ENCODE results near the gene TTC21A.

TTC21A gene

DNA sequence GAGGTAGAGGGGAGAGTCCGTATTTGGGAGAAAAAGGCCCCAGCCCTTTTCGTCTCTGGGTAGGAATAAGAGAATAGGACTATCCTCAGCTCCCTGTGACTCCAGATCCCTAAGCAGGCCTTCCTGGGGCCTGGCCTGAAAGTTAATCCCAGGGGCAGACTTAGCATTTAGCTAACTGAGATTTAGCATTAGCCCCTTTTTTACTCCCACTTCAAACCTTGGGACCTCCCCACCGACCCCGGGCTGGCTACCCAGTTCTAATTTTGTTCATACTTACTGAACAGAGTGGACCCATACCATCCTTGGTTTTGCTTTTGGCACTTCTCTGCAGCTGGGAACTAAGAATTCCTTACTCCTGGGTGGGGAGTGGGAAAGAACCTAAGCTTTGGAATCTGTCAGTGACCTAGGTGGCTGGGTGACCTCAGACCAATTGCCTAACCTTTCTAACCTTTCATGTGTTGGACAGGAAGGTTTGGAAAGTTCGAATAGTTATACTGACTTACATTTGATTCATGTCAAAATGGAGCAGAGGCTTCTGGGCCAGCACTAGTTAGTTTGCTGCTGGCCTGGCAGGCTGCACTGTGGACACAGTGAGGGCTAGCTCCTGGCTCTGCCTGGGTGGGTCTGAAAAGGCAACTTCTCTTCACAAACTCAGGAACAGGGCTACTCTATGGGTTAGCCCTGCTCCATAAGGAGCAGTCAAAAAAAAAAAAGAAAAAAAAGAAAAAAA lies 11.6 kb downstream of the TTC21A start:
- FAIRE-seq = no peak

- FAIRE-seq = no peak
Measured at GRCh38 chr3:39121621-39122020, 14.1 kb downstream of the TTC21A start.

DNA sequence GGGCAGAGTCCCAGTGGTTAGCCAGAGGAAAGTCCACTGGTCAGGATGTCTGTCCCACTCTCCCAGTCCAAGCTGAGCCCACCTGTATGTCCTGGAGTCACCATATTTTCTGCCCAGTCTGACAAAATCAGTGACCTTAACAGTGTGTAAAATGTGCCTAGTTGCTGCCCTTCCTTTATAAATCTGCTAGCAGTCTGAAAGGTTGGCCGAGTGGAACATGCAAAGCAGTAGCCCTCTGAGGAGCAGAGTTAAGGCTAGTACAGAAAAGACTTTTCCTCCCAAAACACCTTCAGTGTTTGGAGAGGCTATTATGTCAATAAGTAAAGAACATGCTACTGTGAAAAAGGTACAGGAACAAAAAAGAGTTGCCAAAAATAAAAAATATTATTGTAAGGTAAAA lies 15.3 kb downstream of the TTC21A start:
- FAIRE-seq = no peak

DNA sequence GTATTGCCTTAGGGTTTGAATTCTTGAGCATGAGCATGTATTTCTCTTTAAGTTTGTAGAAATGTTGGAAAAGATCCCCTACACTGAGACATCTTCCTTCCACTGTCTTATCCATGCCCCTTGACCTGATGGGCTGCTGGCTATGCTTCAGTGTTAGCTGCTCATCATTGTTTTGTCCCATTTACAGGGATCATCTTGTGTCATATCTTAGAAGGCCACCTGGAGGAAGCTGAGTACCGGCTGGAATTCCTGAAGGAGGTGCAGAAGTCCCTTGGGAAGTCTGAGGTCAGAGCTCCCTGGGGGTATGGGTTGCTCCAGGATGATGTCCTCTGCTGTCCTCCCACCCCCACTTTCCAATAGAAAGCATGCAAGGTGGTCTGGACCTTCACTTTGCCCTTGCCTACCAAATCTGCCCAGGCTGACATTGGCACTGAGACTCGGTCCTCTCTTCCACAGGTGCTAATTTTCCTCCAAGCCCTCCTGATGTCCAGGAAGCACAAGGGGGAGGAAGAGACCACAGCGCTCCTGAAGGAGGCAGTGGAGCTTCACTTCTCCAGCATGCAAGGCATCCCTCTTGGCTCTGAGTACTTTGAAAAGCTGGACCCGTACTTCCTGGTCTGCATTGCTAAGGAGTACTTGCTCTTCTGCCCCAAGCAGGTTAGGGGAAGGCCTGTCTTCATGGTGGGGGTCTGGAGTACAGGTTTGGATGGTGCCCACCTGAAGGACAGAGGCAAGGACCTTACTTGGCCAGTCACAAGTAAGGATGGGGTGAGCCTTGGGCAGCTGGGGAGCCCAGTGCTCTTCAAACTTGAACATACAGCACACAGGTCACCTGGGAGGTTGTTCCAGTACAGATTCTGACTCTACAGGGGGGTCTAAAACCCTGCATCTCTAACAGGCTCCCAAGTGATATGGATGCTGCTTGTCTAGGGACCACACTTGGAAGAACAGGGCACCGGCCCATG lies 17.7 kb downstream of the TTC21A start:
- no peak for FAIRE-seq

DNA sequence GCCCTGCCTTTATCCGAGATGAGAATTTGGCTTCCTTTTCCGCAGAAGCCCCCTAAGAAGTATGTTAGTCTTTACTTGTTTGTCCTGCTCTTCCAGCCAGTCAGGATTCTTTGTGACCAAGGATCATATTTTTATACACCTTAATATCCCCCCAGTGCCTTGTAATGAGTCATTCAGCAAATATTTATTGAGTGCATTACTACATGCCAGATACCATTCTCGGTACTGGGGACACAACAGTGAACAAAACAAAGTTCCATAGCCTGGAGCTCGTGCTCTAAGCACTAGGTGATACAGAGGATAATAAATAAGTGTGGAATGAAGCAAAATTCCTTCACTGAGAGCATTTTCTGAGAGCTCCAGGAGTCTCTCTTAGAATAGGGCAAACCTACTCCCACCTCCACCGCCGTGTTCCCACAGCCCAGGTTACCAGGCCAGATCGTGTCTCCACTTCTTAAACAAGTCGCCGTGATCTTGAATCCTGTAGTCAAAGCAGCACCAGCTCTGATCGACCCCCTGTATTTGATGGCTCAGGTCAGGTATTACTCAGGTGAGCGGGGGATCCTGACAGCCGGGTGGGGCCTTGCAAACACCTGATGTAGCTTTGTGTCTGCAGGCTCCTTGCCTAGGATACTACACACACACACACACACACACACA lies 18.5 kb downstream of the TTC21A start:
- no peak for FAIRE-seq

DNA sequence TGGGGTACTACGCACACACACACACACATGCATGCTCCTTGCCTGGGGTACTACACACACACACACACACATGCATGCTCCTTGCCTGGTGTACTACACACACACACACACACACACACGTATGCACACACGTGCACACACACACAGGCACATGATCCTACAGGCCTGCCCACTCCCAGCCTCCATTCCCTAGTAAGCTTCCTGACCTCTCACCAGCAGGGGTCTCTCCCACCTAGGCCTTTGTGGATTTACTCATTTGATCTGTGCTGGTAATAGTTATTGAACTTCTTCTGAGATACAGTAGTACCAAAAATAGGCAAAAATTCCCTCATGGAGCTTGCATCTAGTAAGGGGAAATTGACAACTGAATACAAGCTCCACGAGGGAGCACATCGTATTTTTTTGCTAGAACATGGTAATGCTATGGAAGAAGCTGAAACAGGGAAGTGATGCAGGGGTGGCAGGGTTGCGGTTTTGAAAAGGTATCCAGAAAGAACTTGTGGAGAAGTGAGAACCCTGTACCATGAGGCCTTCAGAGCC lies 19.1 kb downstream of the TTC21A start:
- no peak for FAIRE-seq

- no peak for FAIRE-seq
Measured at GRCh38 chr3:39127269-39127907, 19.9 kb downstream of the TTC21A start.

- FAIRE-seq = no peak
Measured at GRCh38 chr3:39127908-39128304, 20.4 kb downstream of the TTC21A start.

DNA sequence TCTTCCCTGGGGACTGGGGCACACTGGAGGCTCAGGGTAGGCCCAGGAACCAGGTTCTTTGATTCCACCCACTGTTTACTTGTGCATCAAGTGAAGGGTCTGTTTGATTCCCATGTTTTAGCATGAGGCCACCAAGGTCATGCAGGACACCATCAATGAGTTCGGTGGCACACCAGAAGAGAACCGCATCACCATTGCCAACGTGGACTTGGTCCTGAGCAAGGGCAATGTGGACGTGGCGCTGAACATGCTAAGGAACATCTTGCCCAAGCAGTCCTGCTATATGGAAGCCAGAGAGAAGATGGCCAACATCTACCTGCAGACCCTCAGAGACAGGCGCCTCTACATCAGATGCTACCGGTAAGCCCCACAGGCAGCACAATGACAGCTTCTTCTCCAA lies 21.5 kb downstream of the TTC21A start:
- no peak for FAIRE-seq

GRCh38 chr3:39130026-39130425 lies 22.5 kb downstream of the TTC21A start:
- no peak for FAIRE-seq

DNA sequence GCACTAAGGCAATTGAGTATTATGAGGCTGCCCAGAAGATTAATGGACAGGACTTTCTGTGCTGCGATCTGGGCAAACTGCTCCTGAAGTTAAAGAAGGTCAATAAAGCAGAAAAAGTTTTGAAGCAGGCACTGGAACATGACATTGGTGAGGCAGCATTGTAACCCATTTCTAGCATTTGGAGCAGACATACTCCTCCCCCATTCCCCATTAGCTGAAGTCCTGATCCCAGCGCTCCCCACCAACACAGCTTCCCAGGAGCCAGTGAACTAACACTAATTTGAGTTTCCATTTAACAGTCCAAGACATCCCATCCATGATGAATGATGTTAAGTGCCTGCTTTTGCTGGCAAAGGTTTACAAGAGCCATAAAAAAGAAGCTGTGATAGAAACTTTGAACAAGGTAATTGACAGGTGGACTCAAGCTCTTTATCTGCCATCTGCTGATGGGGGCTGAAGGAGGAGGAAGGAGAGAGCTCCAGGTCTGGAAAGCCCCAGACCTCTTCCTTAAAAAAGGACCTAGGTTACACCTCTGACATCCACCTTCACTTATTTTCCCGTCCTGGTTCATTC lies 23.3 kb downstream of the TTC21A start:
- no peak for FAIRE-seq

GRCh38 chr3:39132096-39133092 lies 24.9 kb downstream of the TTC21A start:
- no peak for FAIRE-seq

DNA sequence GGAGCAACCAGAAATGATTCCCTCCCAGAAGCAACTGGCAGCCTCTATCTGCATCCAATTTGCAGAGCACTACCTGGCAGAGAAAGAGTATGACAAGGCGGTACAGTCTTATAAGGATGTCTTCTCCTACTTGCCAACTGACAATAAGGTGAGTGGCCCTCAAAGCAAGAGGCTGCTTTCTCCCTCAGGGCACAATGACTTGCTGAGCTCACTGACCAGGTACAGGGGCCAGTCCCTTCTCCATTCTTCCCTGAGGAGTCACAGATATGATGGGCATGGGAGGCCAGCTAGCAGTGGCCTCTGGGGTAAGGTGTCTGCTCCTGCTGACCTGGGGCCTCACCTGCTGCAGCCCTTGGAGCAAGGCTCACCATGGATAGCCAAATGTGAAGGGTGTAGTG lies 25.6 kb downstream of the TTC21A start:
- no peak for FAIRE-seq

DNA sequence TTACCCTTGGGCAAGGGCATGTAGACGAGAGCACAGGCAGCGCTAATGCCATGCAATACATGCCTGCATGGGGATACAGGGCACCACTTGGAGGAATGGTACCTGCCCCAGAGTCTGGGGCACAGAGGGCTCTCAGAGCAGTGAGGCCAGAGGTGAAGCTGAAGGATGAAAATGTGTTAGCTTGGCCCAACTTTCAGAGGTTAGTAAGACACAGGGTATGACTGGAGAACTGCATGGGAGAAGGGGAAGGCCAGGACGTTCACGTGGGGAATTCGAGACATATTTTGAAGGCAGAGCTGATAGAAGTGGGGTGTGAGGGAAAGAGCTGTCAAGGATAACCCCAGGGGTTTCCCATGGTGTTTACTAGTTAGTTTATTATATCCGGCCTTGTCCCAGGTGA lies 26.3 kb downstream of the TTC21A start:
- no peak for FAIRE-seq

DNA sequence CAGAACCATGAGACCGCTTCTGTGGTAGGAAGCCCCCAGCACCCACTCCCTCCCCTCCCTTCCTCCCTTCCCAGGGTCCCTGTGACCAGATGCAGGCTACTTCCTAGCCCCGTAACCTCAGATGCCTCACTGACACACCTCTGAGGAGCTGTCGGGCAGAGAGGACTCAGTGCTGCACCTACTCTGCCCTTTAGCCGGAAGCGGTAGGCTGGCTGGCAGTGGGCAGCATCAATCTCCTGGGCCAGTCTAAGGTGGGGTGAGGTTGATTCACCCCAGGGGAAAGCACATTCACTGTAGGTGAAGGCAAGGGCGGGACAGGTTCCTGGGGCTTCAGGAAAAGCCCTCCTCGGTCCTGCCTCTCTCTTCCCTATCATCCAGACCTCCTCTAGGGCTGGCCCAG lies 26.8 kb downstream of the TTC21A start:
- FAIRE-seq = no peak

- no peak for FAIRE-seq
Measured at GRCh38 chr3:39135170-39135805, 27.8 kb downstream of the TTC21A start.

DNA sequence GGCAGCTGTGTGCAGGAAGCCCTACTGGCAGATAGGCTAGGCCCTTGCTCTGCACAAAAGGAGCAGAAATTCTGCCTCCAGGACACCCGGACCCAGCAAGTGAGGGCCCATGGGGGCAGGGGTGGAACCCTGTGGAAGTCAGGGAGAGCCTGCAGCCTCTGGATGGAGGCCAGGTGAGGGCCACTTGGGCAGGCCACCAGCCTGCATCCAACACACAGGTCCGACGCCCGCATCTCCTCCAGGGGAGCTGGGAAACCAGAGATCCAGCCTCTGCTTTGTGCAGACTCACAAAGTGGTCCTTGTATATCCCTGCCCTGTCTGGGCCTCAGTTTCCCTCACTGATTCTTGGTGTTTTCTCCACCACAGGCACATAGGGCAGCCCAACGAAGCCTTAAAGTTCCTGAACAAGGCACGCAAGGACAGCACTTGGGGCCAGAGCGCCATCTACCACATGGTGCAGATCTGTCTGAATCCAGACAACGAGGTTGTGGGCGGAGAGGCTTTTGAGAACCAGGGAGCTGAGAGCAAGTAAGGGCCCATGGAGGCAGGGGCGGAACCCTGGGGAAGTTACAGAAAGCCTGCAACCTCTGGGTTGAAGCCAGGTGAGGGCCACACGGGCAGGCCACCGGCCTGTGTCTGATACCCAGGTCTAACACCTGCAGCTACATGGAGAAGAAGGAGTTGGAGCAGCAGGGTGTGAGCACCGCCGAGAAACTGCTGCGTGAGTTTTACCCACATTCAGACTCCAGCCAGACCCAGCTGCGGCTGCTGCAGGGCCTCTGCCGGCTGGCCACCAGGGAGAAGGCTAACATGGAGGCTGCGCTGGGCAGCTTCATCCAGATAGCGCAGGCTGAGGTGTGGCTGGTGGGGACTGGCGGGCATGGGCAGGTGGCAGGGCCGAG lies 29.3 kb downstream of the TTC21A start:
- FAIRE-seq = no peak

DNA sequence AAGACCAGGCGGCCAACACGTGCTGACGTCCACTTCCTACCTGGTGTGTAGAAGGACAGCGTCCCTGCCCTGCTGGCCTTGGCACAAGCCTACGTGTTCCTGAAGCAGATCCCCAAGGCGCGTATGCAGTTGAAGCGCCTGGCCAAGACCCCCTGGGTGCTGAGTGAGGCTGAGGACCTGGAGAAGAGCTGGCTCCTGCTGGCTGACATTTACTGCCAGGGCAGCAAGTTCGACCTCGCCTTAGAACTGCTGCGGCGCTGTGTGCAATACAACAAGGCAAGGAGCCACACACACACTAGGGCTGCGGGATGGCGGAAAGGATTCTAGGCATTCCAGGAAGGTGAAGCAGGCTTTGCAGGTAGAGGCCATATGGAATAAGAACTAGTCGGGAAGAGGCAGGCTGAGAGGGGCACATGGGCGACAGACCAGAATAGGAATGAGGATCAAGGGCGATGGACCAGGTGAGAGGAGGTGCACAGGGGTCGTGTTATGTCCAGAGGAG lies 30.0 kb downstream of the TTC21A start:
- no peak for FAIRE-seq
